Measurements from ENCODE around the gene UBE3B.

Gene UBE3B

GRCh38 chr12:109581856-109582255 is 104.4 kb downstream of the UBE3B start:
- Histone ChIP-seq H3K4me3 (ENCODE audit: low read length, poor library complexity, severe bottlenecking) (no peak overlapping the region), H3K79me2 (ENCODE audit: insufficient read depth, low read length) (no peaks in the 10 kb centered on the region; the same call in 1 of the 2 replicates), H3K9ac (ENCODE audit: low read depth, low read length, poor library complexity, severe bottlenecking) (no peak overlapping the region), H3K9me3 (ENCODE audit: insufficient read depth, low read depth, low read length) (no peaks in the 10 kb centered on the region), H3F3A (ENCODE audit: low read depth) (no peaks in the 10 kb centered on the region), H3K4me1 (ENCODE audit: insufficient read depth, low read length, poor library complexity, severe bottlenecking) (no peaks in the 10 kb centered on the region), H4K20me1 (ENCODE audit: insufficient read depth, low read length, poor library complexity, severe bottlenecking) (no peaks in the 10 kb centered on the region), H3K36me3 (ENCODE audit: insufficient read depth, low read length) (peaks cover 49% of the 10 kb centered on the region; the same call in 1 of the 2 replicates), H3K9me2 (replicated peaks; ENCODE audit: low read depth, low read length) (no peaks in the 10 kb centered on the region), H3K27me3 (ENCODE audit: insufficient read depth, low read length, poor library complexity, severe bottlenecking) (no peaks in the 10 kb centered on the region), H2AFZ (ENCODE audit: low read length) (no peak overlapping the region), H3K4me2 (ENCODE audit: low read depth, low read length, poor library complexity, severe bottlenecking) (no peak overlapping the region)
- TF ChIP-seq EZH2phosphoT487 (IDR thresholded peaks at IDR 0.05; ENCODE audit: borderline replicate concordance) = no peak
- TF ChIP-seq CTCF (conservative IDR thresholded peaks at IDR 0.05; ENCODE audit: low read length) = no peak

GRCh38 chr12:109582636-109583035 is 105.2 kb downstream of the UBE3B start:
- Histone ChIP-seq H3K36me3 (ENCODE audit: insufficient read depth, low read length) (peaks cover 49% of the 10 kb centered on the region; the same call in 1 of the 2 replicates), H3K79me2 (ENCODE audit: insufficient read depth, low read length) (no peaks in the 10 kb centered on the region; the same call in 1 of the 2 replicates), H3K4me1 (ENCODE audit: insufficient read depth, low read length, poor library complexity, severe bottlenecking) (no peaks in the 10 kb centered on the region), H3K9me2 (replicated peaks; ENCODE audit: low read depth, low read length) (no peaks in the 10 kb centered on the region), H3K4me2 (ENCODE audit: low read depth, low read length, poor library complexity, severe bottlenecking) (no peak overlapping the region), H3K4me3 (ENCODE audit: low read length, poor library complexity, severe bottlenecking) (no peak overlapping the region), H4K20me1 (ENCODE audit: insufficient read depth, low read length, poor library complexity, severe bottlenecking) (no peaks in the 10 kb centered on the region), H3K27me3 (ENCODE audit: insufficient read depth, low read length, poor library complexity, severe bottlenecking) (no peaks in the 10 kb centered on the region), H3F3A (ENCODE audit: low read depth) (no peaks in the 10 kb centered on the region), H3K9me3 (ENCODE audit: insufficient read depth, low read depth, low read length) (no peaks in the 10 kb centered on the region), H2AFZ (ENCODE audit: low read length) (no peak overlapping the region), H3K9ac (ENCODE audit: low read depth, low read length, poor library complexity, severe bottlenecking) (no peak overlapping the region)
- no peak for TF ChIP-seq CTCF (conservative IDR thresholded peaks at IDR 0.05; ENCODE audit: low read length)
- TF ChIP-seq EZH2phosphoT487 (IDR thresholded peaks at IDR 0.05; ENCODE audit: borderline replicate concordance) = no peak

- H3K79me2 ChIP-seq (ENCODE audit: insufficient read depth, low read length) = no peaks in the 10 kb centered on the region
- no peak overlapping the region for H3K9ac ChIP-seq (ENCODE audit: low read depth, low read length, poor library complexity, severe bottlenecking)
- no peak overlapping the region for H3K4me2 ChIP-seq (ENCODE audit: low read depth, low read length, poor library complexity, severe bottlenecking)
- H3K27me3 ChIP-seq (ENCODE audit: insufficient read depth, low read length, poor library complexity, severe bottlenecking) = no peaks in the 10 kb centered on the region
- peaks cover 51% of the 10 kb centered on the region; the same call in 1 of the 2 replicates for H3K36me3 ChIP-seq (ENCODE audit: insufficient read depth, low read length)
- H3K4me3 ChIP-seq (ENCODE audit: low read length, poor library complexity, severe bottlenecking) = no peak overlapping the region
- no peaks in the 10 kb centered on the region for H4K20me1 ChIP-seq (ENCODE audit: insufficient read depth, low read length, poor library complexity, severe bottlenecking)
- H2AFZ ChIP-seq (ENCODE audit: low read length) = no peak overlapping the region
- no peak for TF ChIP-seq EZH2phosphoT487 (IDR thresholded peaks at IDR 0.05; ENCODE audit: borderline replicate concordance)
- TF ChIP-seq CTCF (conservative IDR thresholded peaks at IDR 0.05; ENCODE audit: low read length) = no peak
- no peaks in the 10 kb centered on the region for H3K4me1 ChIP-seq (ENCODE audit: insufficient read depth, low read length, poor library complexity, severe bottlenecking)
- no peaks in the 10 kb centered on the region for H3K9me3 ChIP-seq (ENCODE audit: insufficient read depth, low read depth, low read length)
- H3F3A ChIP-seq (ENCODE audit: low read depth) = no peaks in the 10 kb centered on the region
- no peaks in the 10 kb centered on the region for H3K9me2 ChIP-seq (replicated peaks; ENCODE audit: low read depth, low read length)
Measured at GRCh38 chr12:109583733-109584132, 106.3 kb downstream of the UBE3B start.
